ENCODE data around the gene HINT2.

HINT2 gene

DNA sequence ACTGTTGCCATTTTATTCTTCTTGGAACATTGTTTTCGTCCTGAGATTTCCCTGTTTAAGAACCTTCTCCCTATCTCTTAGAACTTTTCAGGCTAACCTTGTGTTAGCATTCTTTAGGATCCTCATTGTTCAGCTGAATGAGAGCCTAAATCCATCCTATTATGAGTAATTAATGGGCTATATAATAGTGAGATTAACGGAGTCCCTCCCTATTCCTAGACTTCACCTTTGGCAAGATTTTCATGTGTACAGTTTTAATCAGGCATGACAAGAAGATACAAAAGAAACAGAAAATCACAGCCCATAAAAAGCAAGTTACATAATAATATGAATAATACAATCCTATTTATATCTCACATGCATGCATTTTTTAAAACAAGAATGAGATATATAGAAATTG is 51.7 kb downstream of the HINT2 start:
- H4K20me1 ChIP-seq (ENCODE audit: insufficient read depth, low read length, poor library complexity, severe bottlenecking) = peaks cover 22% of the 10 kb centered on the region
- H3K9me2 ChIP-seq (replicated peaks; ENCODE audit: low read depth, low read length) = no peaks in the 10 kb centered on the region
- H3K36me3 ChIP-seq (ENCODE audit: insufficient read depth, low read length) = no peaks in the 10 kb centered on the region
- H3K9me3 ChIP-seq (ENCODE audit: insufficient read depth, low read depth, low read length) = no peaks in the 10 kb centered on the region
- H3K27me3 ChIP-seq (ENCODE audit: insufficient read depth, low read length, poor library complexity, severe bottlenecking) = no peaks in the 10 kb centered on the region
- peaks cover 65% of the 10 kb centered on the region for H3K79me2 ChIP-seq (ENCODE audit: insufficient read depth, low read length)
- no peak overlapping the region for H3K4me2 ChIP-seq (ENCODE audit: low read depth, low read length, poor library complexity, severe bottlenecking)
- peaks cover 29% of the 10 kb centered on the region for H3K4me1 ChIP-seq (ENCODE audit: insufficient read depth, low read length, poor library complexity, severe bottlenecking)
- H2AFZ ChIP-seq (ENCODE audit: low read length) = no peak overlapping the region
- H3K9ac ChIP-seq (ENCODE audit: low read depth, low read length, poor library complexity, severe bottlenecking) = no peak overlapping the region
- no peak overlapping the region for H3K4me3 ChIP-seq (ENCODE audit: low read length, poor library complexity, severe bottlenecking)
- TF ChIP-seq EZH2phosphoT487 (IDR thresholded peaks at IDR 0.05; ENCODE audit: borderline replicate concordance) = no peak
- TF ChIP-seq, protein P1, sequence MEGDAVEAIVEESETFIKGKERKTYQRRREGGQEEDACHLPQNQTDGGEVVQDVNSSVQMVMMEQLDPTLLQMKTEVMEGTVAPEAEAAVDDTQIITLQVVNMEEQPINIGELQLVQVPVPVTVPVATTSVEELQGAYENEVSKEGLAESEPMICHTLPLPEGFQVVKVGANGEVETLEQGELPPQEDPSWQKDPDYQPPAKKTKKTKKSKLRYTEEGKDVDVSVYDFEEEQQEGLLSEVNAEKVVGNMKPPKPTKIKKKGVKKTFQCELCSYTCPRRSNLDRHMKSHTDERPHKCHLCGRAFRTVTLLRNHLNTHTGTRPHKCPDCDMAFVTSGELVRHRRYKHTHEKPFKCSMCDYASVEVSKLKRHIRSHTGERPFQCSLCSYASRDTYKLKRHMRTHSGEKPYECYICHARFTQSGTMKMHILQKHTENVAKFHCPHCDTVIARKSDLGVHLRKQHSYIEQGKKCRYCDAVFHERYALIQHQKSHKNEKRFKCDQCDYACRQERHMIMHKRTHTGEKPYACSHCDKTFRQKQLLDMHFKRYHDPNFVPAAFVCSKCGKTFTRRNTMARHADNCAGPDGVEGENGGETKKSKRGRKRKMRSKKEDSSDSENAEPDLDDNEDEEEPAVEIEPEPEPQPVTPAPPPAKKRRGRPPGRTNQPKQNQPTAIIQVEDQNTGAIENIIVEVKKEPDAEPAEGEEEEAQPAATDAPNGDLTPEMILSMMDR (conservative IDR thresholded peaks at IDR 0.05; ENCODE audit: low read length) = no peak
- no peaks in the 10 kb centered on the region for H3F3A ChIP-seq (ENCODE audit: low read depth)

Data from Loucy (cell line).